C4-2B (cell line): Measurements from ENCODE around the gene ESPN.
"Not testable (repeated sequence)": the region's sequence is repeated elsewhere in the genome, so short reads cannot be mapped to it uniquely, and the experiment has no call there.

ENCODE experiments used
- H3K27ac ChIP-seq: fragments of 450-650 bp; 2 replicates; pipeline ENCODE4 v1.5.1; 2017
- ZFX ChIP-seq: fragments of 450-650 bp; IDR thresholded peaks from 2 replicates; pipeline ENCODE4 v1.6.1; 2017
- TF ChIP-seq, protein P1 (sequence below): fragments of 450-650 bp; conservative IDR thresholded peaks from 2 replicates; pipeline ENCODE4 v1.5.1; 2017; ENCODE audit warnings: mild to moderate bottlenecking

ESPN gene

GRCh38 chr1:6450943-6451373 lies 26.4 kb downstream of the ESPN start:
- no peak for TF ChIP-seq ZFX
- TF ChIP-seq, protein P1, sequence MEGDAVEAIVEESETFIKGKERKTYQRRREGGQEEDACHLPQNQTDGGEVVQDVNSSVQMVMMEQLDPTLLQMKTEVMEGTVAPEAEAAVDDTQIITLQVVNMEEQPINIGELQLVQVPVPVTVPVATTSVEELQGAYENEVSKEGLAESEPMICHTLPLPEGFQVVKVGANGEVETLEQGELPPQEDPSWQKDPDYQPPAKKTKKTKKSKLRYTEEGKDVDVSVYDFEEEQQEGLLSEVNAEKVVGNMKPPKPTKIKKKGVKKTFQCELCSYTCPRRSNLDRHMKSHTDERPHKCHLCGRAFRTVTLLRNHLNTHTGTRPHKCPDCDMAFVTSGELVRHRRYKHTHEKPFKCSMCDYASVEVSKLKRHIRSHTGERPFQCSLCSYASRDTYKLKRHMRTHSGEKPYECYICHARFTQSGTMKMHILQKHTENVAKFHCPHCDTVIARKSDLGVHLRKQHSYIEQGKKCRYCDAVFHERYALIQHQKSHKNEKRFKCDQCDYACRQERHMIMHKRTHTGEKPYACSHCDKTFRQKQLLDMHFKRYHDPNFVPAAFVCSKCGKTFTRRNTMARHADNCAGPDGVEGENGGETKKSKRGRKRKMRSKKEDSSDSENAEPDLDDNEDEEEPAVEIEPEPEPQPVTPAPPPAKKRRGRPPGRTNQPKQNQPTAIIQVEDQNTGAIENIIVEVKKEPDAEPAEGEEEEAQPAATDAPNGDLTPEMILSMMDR = no peak
- H3K27ac ChIP-seq = no peak overlapping the region

GRCh38 chr1:6453895-6454855 lies 29.6 kb downstream of the ESPN start:
- not testable (repeated sequence) for H3K27ac ChIP-seq

DNA sequence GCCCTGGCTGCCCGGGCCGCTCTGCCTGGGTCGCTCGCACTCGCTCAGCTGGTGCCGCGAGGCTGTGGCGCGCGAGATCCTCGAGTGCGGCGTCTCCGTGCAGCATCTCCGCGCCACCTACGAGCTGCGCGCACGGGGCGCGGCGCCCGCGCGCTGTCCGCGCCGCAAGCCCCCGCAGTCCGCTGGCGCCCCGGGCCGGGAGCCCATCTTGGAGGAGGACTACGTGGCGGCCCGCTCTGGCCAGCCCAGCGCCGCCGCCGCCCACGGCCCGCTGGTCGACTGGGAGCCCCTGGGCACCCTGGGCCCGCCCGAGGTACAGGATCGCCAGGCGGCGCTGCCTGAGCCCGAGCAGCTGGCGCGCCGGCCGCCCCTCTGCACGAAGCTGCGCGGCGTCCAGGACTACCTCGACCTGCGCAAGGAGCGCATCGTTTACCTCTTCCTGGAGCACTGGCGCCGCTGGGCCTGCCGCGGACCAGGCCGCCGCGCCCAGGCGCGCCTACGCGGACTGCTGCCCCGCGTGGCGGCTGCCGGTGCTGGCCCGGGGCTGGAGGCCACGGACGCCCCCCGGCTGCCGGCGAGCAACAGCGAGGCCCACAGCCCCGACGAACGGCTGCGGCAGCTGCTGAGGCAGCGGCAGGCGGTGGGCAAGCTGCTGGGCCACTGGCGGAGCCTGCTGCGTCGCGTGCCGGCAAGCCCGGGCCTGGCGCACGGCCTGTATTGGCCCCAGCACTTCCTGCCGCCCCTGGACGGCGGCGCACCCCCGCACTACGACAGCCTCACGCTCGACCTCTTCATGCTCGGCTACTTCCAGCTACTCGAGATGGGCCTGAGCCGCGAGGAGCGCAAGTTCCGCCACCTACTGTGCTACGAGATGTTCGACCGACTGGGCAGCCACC lies 30.5 kb downstream of the ESPN start:
- TF ChIP-seq, protein P1 = no peak
- no peak for TF ChIP-seq ZFX
- no peak overlapping the region for H3K27ac ChIP-seq

GRCh38 chr1:6455752-6456520 lies 31.4 kb downstream of the ESPN start:
- not testable (repeated sequence) for H3K27ac ChIP-seq

DNA sequence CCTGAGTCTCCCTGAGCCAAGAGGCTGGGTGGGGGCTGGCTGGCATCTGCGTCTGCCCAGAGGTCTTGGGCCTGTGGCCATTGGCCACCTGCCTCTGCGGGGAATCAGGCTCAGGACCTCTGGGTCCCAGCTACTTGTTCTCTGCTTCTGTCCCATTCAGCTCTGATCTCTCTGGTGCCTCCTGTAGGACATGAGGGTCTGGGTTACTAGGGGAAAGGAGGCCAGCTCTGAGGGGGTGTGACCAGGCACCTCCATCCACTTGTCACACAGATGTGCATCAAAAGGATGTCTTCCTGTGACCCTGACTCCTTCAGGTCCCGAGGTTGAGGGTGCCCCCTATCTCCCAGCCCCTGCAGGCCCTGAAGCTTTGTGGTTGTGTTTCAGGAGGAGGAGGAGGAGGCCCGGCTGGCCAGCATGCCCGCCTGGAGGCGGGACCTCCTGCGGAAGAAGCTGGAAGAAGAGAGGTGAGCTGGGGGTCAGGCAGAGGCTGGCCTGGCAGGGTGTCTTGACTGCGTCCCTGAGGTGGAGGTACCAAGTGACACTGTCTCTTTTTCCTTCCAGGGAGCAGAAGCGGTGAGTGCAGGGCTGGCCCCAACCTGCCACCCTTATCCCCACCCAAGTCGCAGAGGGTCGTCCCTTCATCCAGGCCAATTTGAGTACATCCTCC lies 32.4 kb downstream of the ESPN start:
- TF ChIP-seq ZFX = no peak
- TF ChIP-seq, protein P1 = no peak
- H3K27ac ChIP-seq = no peak overlapping the region

GRCh38 chr1:6459850-6460265 lies 35.3 kb downstream of the ESPN start:
- H3K27ac ChIP-seq = no peak overlapping the region
- TF ChIP-seq ZFX = no peak
- TF ChIP-seq, protein P1 = no peak

GRCh38 chr1:6460301-6461050 lies 35.9 kb downstream of the ESPN start:
- no peak overlapping the region for H3K27ac ChIP-seq
- TF ChIP-seq, protein P1 = no peak
- no peak for TF ChIP-seq ZFX
